HG03139 (cell line): ENCODE results near the gene COLGALT1.
"Not testable (repeated sequence)": the region's sequence is repeated elsewhere in the genome, so short reads cannot be mapped to it uniquely, and the experiment has no call there.

Source experiments
- ATAC-seq: cut with Tn5 transposase; IDR thresholded peaks from one replicate; pipeline ENCODE4 v1.9.1; 2021; ENCODE audit not compliant: unreplicated experiment

COLGALT1 gene

GRCh38 chr19:17555480-17555928, at the start of gene COLGALT1:
Gene COLGALT1, plus strand, starts transcription at chr19:17555649. Its CDS starts 65 bp downstream, at chr19:17555714.
- ATAC-seq, result peak; percentile 90

GRCh38 chr19:17506745-17507144, 48.7 kb upstream of the COLGALT1 start:
- ATAC-seq, result no peak

GRCh38 chr19:17508558-17508933, 46.9 kb upstream of the COLGALT1 start:
- not testable (repeated sequence) for ATAC-seq

- no peak for ATAC-seq
Observed at GRCh38 chr19:17510220-17510993, 45.0 kb upstream of the COLGALT1 start.

- peak; percentile 44 for ATAC-seq
Observed at GRCh38 chr19:17511724-17512573, 43.5 kb upstream of the COLGALT1 start.

GRCh38 chr19:17512574-17512939, 42.9 kb upstream of the COLGALT1 start:
- no peak for ATAC-seq

- no peak for ATAC-seq
Observed at GRCh38 chr19:17515408-17516149, 39.9 kb upstream of the COLGALT1 start.

GRCh38 chr19:17517898-17518297, 37.6 kb upstream of the COLGALT1 start:
- ATAC-seq, result no peak

- not testable (repeated sequence) for ATAC-seq
Observed at GRCh38 chr19:17518654-17519053, 36.8 kb upstream of the COLGALT1 start.

GRCh38 chr19:17519967-17520366, 35.5 kb upstream of the COLGALT1 start:
- ATAC-seq, result no peak

GRCh38 chr19:17520865-17521264, 34.6 kb upstream of the COLGALT1 start:
- ATAC-seq, result no peak

GRCh38 chr19:17522988-17523872, 32.2 kb upstream of the COLGALT1 start:
- peak; percentile 71 for ATAC-seq

GRCh38 chr19:17524651-17525050, 30.8 kb upstream of the COLGALT1 start:
- ATAC-seq, result no peak

GRCh38 chr19:17525141-17525540, 30.3 kb upstream of the COLGALT1 start:
- no peak for ATAC-seq

GRCh38 chr19:17526922-17527321, 28.5 kb upstream of the COLGALT1 start:
- no peak for ATAC-seq

- ATAC-seq, result no peak
Observed at GRCh38 chr19:17527326-17527725, 28.1 kb upstream of the COLGALT1 start.

- no peak for ATAC-seq
Observed at GRCh38 chr19:17528610-17529009, 26.8 kb upstream of the COLGALT1 start.

GRCh38 chr19:17529239-17530158, 25.9 kb upstream of the COLGALT1 start:
- ATAC-seq, result no peak

- no peak for ATAC-seq
Observed at GRCh38 chr19:17530586-17530985, 24.9 kb upstream of the COLGALT1 start.
